Transverse colon (tissue), 4 donors: ENCODE data around the gene BOK.

ENCODE experiments used
- CTCF ChIP-seq, 5 experiments: fragments of 200-600 bp in 3 of 5; fragments of 450-650 bp in 2 of 5; sonication (generic) in 3 of 5; IDR thresholded peaks; 1 replicate in 2 of 5; 2 replicates in 3 of 5; pipeline ENCODE4 v1.5.1; 2016 to 2017; ENCODE audit warnings: antibody characterized with exemption in 5 of 5, inconsistent platforms in 3 of 5, mild to moderate bottlenecking in 2 of 5, moderate library complexity in 1 of 5
- EP300 ChIP-seq: sonication (generic); formaldehyde crosslinking; IDR thresholded peaks from one replicate; pipeline ENCODE4 v1.6.1; 2017; ENCODE audit warnings: antibody characterized with exemption, low read depth
- POLR2A ChIP-seq: fragments of 450-650 bp; IDR thresholded peaks from one replicate; pipeline ENCODE4 v1.6.1; 2016; ENCODE audit warnings: antibody characterized with exemption, mild to moderate bottlenecking, moderate library complexity
- POLR2AphosphoS5 ChIP-seq, 3 donors: sonication (generic); formaldehyde crosslinking; IDR thresholded peaks; one replicate each; pipeline ENCODE4 v1.6.1; 2016; ENCODE audit warnings: antibody characterized with exemption in 3 of 3

DNA sequence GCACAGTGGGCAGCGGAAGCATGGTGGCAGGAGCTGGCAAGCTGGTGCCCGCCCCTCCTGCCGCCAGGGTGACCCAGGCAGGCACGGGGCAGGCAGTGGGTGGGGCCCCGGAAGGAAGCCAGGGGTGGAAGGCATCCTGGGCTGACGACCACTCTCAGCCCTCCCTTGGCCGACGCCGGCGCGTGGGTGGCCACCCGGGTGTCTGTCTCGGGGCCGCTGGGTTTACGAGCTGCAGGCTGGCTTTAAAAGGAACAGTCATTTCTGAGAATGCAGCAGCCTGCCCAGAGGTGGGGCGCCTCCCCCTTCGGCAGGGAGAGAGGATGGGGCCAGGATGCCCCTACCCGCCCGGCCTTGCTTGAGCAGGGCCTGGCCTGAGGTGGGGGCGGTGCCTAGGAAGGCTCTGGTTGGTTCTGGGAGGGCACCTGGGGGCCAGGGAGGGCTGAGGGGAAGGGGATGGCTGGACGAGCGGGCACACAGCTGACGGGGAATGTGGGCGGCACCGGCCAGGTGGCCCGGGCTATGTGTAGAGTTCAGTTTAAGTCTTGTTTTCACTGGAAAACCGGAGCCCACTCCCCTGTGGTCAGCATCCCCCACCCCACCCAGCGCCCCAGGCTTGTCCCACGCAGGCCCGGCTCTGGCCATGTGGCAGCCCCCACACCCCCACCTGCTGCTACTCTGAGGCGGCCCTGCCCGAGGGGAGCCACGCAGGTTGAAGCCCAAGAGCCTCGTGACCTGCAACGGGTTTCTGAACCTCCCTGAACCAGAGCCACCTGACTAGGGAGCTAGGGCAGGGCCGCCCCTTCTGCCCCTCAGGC lies 6.3 kb downstream of the BOK start:
- TF ChIP-seq CTCF (IDR thresholded peaks at IDR 0.05) (no peak), POLR2A (no peak), EP300 (no peak), POLR2AphosphoS5 (IDR thresholded peaks at IDR 0.05) (no peak)
